ENCODE data around the gene TLDC2. TPM values are rescaled to one million over a fixed set of nuclear protein-coding genes. Genes with fewer than 3 reads are reported as not detected.
A peak's percentile ranks its signal among the peaks of the same experiment; 100 is the strongest.

TLDC2 gene
- total RNA-seq, 1 donor from 2014 or later: 0.58 TPM

- no peak overlapping the region for H3K4me3 Mint-ChIP-seq
- H3K9me3 Mint-ChIP-seq: peaks cover 6% of the 10 kb centered on the region
- peaks cover 15% of the 10 kb centered on the region for H3K36me3 Mint-ChIP-seq
- TF ChIP-seq CTCF (IDR thresholded peaks at IDR 0.05; ENCODE audit: unreplicated experiment): no peak
- H3K27me3 Mint-ChIP-seq (ENCODE audit: low read depth): no peaks in the 10 kb centered on the region
- peaks cover 31% of the 10 kb centered on the region for H3K4me1 Mint-ChIP-seq
- no peak for DNase-seq (ENCODE audit: low spot score in 2 of 2, unreplicated experiment in 2 of 2)
- H3K27ac Mint-ChIP-seq: no peak overlapping the region
Measured at GRCh38 chr20:36855241-36855657, 20.7 kb upstream of the TLDC2 start.

- H3K4me1 Mint-ChIP-seq: peaks cover 37% of the 10 kb centered on the region
- no peak overlapping the region for H3K4me3 Mint-ChIP-seq
- no peak for TF ChIP-seq CTCF (IDR thresholded peaks at IDR 0.05; ENCODE audit: unreplicated experiment)
- H3K27ac Mint-ChIP-seq: peak overlapping the region; percentile 12
- H3K9me3 Mint-ChIP-seq: peaks cover 5% of the 10 kb centered on the region
- peaks cover 10% of the 10 kb centered on the region for H3K36me3 Mint-ChIP-seq
- no peaks in the 10 kb centered on the region for H3K27me3 Mint-ChIP-seq (ENCODE audit: low read depth)
- no peak for DNase-seq (ENCODE audit: low spot score in 2 of 2, unreplicated experiment in 2 of 2)
Measured at GRCh38 chr20:36856195-36856594, 19.7 kb upstream of the TLDC2 start.

- Mint-ChIP-seq H3K27ac (peak overlapping the region; percentile 15), H3K4me1 (peaks cover 45% of the 10 kb centered on the region), H3K9me3 (no peaks in the 10 kb centered on the region), H3K27me3 (ENCODE audit: low read depth) (no peaks in the 10 kb centered on the region), H3K4me3 (no peak overlapping the region), H3K36me3 (peaks cover 3% of the 10 kb centered on the region)
- DNase-seq (ENCODE audit: low spot score in 2 of 2, unreplicated experiment in 2 of 2): no peak
- no peak for TF ChIP-seq CTCF (IDR thresholded peaks at IDR 0.05; ENCODE audit: unreplicated experiment)
Measured at GRCh38 chr20:36856691-36857635, 19.0 kb upstream of the TLDC2 start.

- Mint-ChIP-seq H3K36me3 (peaks cover 3% of the 10 kb centered on the region), H3K4me1 (peaks cover 45% of the 10 kb centered on the region), H3K27ac (peak overlapping the region; percentile 10), H3K27me3 (ENCODE audit: low read depth) (no peaks in the 10 kb centered on the region), H3K4me3 (no peak overlapping the region), H3K9me3 (no peaks in the 10 kb centered on the region)
- no peak for DNase-seq (ENCODE audit: low spot score in 2 of 2, unreplicated experiment in 2 of 2)
- no peak for TF ChIP-seq CTCF (IDR thresholded peaks at IDR 0.05; ENCODE audit: unreplicated experiment)
Measured at GRCh38 chr20:36859282-36859555, 16.7 kb upstream of the TLDC2 start.

- no peak overlapping the region for H3K4me3 Mint-ChIP-seq
- peaks cover 3% of the 10 kb centered on the region for H3K36me3 Mint-ChIP-seq
- no peaks in the 10 kb centered on the region for H3K9me3 Mint-ChIP-seq
- no peak for TF ChIP-seq CTCF (IDR thresholded peaks at IDR 0.05; ENCODE audit: unreplicated experiment)
- no peaks in the 10 kb centered on the region for H3K27me3 Mint-ChIP-seq (ENCODE audit: low read depth)
- H3K27ac Mint-ChIP-seq: peak overlapping the region; percentile 10
- DNase-seq (ENCODE audit: low spot score in 2 of 2, unreplicated experiment in 2 of 2): no peak
- H3K4me1 Mint-ChIP-seq: peaks cover 45% of the 10 kb centered on the region
Measured at GRCh38 chr20:36859700-36860330, 16.1 kb upstream of the TLDC2 start.

Measured in mesothelial cell of epicardium (in vitro differentiated cells).